ENCODE results near the gene LSAMP.

LSAMP gene

DNA sequence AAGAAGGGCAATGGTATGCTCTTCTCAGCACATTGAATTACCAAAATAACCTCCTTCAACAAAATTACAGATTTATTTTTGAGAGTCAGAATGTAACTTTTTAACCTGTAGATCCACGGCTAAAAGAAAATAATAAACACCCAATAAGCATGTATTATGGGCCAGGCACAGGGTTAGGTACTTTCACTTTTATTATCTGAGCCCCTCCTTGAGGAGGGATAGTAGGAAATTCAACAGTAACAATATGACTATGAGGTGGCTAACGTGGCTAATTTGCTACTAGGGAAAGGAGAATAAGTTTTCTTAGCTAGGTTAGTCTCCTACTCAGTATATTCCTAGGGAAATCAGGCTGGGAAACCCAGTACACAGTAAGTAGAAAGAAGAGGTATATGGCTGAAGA is 515.1 kb downstream of the LSAMP start:
- Histone ChIP-seq H3K36me3 (ENCODE audit: control insufficient read depth, insufficient read depth, low read length) (no peaks in the 10 kb centered on the region), H3K9me3 (ENCODE audit: control insufficient read depth, low read length) (no peaks in the 10 kb centered on the region), H3K9ac (ENCODE audit: low read length) (no peak overlapping the region), H3K4me1 (ENCODE audit: control insufficient read depth, insufficient read depth, low read length) (no peaks in the 10 kb centered on the region), H3K27me3 (ENCODE audit: control insufficient read depth, insufficient read depth, low read length) (no peaks in the 10 kb centered on the region), H3K4me3 (ENCODE audit: low read length) (no peak overlapping the region)

DNA sequence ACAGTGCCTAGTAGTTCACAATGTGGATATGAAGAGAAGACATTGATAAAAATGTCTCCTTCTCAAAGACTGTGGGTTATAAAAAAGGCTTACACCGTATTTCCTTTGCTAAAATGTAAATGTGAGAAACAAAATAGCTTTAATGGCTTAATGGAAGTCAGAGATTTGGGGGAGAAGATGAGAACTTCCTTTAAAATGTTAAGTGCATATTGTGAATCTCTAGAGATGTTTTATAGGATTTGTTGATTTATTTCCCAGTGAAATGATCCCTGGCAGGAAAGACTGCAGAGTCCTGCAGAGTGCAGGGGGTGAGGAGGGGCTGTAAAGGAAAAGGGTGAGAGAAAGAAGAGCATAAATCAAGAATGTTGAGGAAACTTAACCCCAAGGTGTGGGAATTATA is 516.9 kb downstream of the LSAMP start:
- Histone ChIP-seq H3K4me1 (ENCODE audit: control insufficient read depth, insufficient read depth, low read length) (no peaks in the 10 kb centered on the region), H3K9ac (ENCODE audit: low read length) (no peak overlapping the region), H3K4me3 (ENCODE audit: low read length) (no peak overlapping the region), H3K27me3 (ENCODE audit: control insufficient read depth, insufficient read depth, low read length) (no peaks in the 10 kb centered on the region), H3K9me3 (ENCODE audit: control insufficient read depth, low read length) (no peaks in the 10 kb centered on the region), H3K36me3 (ENCODE audit: control insufficient read depth, insufficient read depth, low read length) (no peaks in the 10 kb centered on the region)

DNA sequence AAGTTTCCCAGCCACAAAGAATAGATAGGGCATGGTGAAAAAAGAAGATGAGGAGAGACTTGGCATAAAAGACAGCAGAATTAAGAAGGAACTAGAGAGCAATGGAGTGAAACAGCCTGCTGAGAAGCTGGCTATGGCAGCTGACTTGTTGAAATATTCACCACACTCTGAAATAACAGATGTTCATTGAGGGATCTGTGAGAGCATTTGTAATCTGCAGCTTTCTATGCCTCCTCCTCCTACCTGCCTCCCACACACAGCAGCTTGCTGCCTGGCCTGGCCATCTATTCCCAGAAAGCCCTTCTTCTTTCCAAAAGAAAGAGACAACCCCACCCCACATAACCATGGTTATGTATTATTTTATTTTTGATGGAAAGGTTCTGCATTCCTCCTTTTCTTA is 518.1 kb downstream of the LSAMP start:
- Histone ChIP-seq H3K27me3 (ENCODE audit: control insufficient read depth, insufficient read depth, low read length) (no peaks in the 10 kb centered on the region), H3K4me1 (ENCODE audit: control insufficient read depth, insufficient read depth, low read length) (no peaks in the 10 kb centered on the region), H3K4me3 (ENCODE audit: low read length) (no peak overlapping the region), H3K9ac (ENCODE audit: low read length) (no peak overlapping the region), H3K36me3 (ENCODE audit: control insufficient read depth, insufficient read depth, low read length) (no peaks in the 10 kb centered on the region), H3K9me3 (ENCODE audit: control insufficient read depth, low read length) (no peaks in the 10 kb centered on the region)

DNA sequence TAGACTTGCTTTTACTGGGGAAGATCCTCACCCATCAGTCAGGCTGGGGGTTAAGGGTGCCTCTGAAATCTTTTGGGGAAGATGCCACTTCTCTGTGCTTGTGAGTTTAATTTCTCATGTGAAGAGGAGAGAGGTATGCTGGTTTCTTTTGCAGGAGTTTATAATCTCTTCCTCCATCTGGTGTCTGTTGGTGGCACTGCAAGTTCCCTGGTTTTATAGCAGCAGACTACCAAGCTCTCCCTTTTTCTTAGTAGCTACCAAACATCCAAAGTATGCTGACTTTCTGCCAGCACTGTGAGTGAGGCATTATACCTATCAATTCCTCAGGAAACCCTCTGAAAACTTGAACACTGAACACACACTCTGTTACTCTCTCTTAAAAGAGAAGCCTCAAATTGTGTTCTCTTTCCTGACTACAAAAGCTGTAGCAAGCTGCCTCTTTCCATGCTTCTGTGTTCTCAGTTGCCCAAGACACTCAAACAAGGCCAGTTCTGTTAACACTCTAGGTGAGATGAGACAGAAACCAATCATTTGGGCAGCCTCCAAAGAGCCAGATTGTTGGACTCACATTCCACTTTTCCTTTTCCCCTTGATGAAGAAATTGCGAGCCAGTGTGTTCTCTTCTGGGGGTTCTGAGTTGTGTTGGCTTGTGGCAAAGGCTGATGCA is 522.5 kb downstream of the LSAMP start:
- no peaks in the 10 kb centered on the region for H3K9me3 ChIP-seq (ENCODE audit: control insufficient read depth, low read length)
- no peaks in the 10 kb centered on the region for H3K27me3 ChIP-seq (ENCODE audit: control insufficient read depth, insufficient read depth, low read length)
- H3K36me3 ChIP-seq (ENCODE audit: control insufficient read depth, insufficient read depth, low read length) = no peaks in the 10 kb centered on the region
- no peak overlapping the region for H3K9ac ChIP-seq (ENCODE audit: low read length)
- H3K4me1 ChIP-seq (ENCODE audit: control insufficient read depth, insufficient read depth, low read length) = no peaks in the 10 kb centered on the region
- no peak overlapping the region for H3K4me3 ChIP-seq (ENCODE audit: low read length)

DNA sequence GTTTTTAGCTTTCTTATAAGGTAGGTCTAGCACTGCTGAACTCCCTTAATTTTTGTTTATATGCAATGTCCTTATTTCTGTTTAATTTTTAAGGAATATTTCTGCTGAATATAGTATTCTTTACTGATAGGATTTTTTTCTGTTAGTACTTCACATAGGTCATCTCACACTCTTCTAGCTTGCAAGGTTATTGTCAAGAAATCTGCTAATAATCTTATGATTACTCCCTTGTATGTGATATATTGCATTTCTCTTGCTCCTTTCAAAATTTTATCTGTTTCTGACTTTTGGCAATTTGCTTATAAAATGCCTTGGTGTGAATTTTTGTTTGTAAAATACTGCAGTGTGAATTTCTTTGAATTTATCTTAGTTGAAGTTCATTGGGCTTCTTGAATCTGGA is 523.6 kb downstream of the LSAMP start:
- Histone ChIP-seq H3K27me3 (ENCODE audit: control insufficient read depth, insufficient read depth, low read length) (no peaks in the 10 kb centered on the region), H3K4me3 (ENCODE audit: low read length) (no peak overlapping the region), H3K9me3 (ENCODE audit: control insufficient read depth, low read length) (no peaks in the 10 kb centered on the region), H3K4me1 (ENCODE audit: control insufficient read depth, insufficient read depth, low read length) (no peaks in the 10 kb centered on the region), H3K36me3 (ENCODE audit: control insufficient read depth, insufficient read depth, low read length) (no peaks in the 10 kb centered on the region), H3K9ac (ENCODE audit: low read length) (no peak overlapping the region)

DNA sequence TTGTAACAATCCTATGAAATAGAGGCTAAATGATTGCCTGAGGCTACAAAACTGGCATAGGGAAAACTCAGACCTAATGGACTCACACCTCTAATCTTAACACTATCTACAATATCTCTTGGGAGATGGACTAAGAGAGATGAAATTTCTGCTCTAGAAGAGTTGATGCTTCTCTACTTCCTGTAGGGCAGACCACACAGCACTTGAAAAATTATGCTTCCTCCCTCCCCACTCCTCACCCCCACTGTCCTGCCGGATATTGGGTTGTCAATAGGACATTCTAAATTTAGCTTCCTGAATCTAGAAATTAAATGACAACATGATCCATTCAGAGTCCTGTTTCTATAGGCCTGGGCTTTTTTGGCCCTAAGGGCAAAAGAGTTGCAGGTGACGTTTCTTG is 526.4 kb downstream of the LSAMP start:
- Histone ChIP-seq H3K9me3 (ENCODE audit: control insufficient read depth, low read length) (no peaks in the 10 kb centered on the region), H3K4me1 (ENCODE audit: control insufficient read depth, insufficient read depth, low read length) (no peaks in the 10 kb centered on the region), H3K4me3 (ENCODE audit: low read length) (no peak overlapping the region), H3K27me3 (ENCODE audit: control insufficient read depth, insufficient read depth, low read length) (no peaks in the 10 kb centered on the region), H3K9ac (ENCODE audit: low read length) (no peak overlapping the region), H3K36me3 (ENCODE audit: control insufficient read depth, insufficient read depth, low read length) (no peaks in the 10 kb centered on the region)

DNA sequence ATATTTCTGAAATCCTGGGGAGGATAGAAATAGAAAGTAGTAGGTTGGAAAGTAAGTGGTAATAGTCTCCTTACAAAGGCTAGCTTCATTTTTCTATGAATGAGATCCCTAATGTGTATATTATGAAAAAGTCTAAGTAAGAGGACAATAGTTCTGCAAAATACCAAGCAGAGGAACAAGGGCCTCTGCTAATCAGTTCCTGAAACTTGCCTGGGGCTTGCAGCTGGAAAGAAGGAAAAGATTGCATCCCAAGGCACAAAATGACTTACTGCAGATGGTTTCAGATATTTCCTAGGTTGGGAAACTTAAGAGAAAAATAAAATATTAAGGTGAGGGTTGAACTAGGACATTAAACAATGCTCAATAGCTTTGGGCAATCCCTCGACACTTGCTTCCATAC is 528.4 kb downstream of the LSAMP start:
- Histone ChIP-seq H3K36me3 (ENCODE audit: control insufficient read depth, insufficient read depth, low read length) (no peaks in the 10 kb centered on the region), H3K9ac (ENCODE audit: low read length) (no peak overlapping the region), H3K4me3 (ENCODE audit: low read length) (no peak overlapping the region), H3K4me1 (ENCODE audit: control insufficient read depth, insufficient read depth, low read length) (no peaks in the 10 kb centered on the region), H3K27me3 (ENCODE audit: control insufficient read depth, insufficient read depth, low read length) (no peaks in the 10 kb centered on the region), H3K9me3 (ENCODE audit: control insufficient read depth, low read length) (no peaks in the 10 kb centered on the region)

DNA sequence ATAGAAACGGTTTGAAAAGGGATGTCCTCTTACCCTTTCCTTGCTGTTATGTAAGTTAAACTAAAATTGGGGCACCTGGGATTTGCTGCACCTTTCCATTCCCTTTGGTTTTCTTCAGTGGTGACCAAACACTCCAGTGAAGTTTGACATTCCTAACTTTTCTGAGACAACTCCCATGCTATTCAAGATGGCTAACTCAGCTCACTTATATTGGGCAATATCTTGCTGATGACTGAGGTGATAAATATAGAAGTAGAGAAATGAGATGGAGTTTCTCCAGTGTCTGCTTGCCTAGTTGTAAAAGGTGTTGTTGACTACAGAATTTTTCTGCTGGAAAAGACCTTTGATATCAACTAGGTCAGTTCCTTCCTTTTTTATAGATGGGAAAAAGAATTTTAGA is 530.2 kb downstream of the LSAMP start:
- Histone ChIP-seq H3K36me3 (ENCODE audit: control insufficient read depth, insufficient read depth, low read length) (no peaks in the 10 kb centered on the region), H3K4me3 (ENCODE audit: low read length) (no peak overlapping the region), H3K27me3 (ENCODE audit: control insufficient read depth, insufficient read depth, low read length) (no peaks in the 10 kb centered on the region), H3K4me1 (ENCODE audit: control insufficient read depth, insufficient read depth, low read length) (no peaks in the 10 kb centered on the region), H3K9me3 (ENCODE audit: control insufficient read depth, low read length) (no peaks in the 10 kb centered on the region), H3K9ac (ENCODE audit: low read length) (no peak overlapping the region)

DNA sequence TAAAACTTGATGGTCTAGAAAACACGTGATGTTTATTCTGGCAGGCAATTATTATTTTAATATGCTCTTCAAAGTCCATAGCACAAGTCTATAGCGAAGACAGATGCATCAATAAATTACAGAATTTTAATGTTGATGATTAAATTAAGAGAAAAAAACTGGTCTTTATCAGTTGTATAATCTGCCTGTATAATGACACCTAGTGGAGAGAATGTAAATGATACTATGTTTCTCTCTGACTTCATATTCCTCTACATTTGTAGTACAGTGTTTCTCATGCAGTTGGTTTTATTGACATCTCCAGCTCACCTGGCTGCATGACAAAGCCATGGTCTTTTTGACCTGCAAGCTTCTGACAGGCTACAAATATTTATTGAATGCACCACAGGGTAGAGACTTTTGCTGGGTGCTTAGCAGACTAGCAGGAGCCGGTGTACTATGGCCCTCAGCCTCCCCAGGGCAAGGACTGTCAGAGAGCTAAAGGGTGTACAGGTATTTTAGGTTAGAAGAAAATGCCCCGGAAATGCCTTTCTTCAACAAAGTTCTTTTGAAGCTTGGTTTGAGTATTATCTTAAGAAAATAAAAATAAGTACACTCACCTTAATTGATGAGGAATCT is 532.1 kb downstream of the LSAMP start:
- Histone ChIP-seq H3K4me3 (ENCODE audit: low read length) (no peak overlapping the region), H3K27me3 (ENCODE audit: control insufficient read depth, insufficient read depth, low read length) (no peaks in the 10 kb centered on the region), H3K36me3 (ENCODE audit: control insufficient read depth, insufficient read depth, low read length) (no peaks in the 10 kb centered on the region), H3K9me3 (ENCODE audit: control insufficient read depth, low read length) (no peaks in the 10 kb centered on the region), H3K4me1 (ENCODE audit: control insufficient read depth, insufficient read depth, low read length) (no peaks in the 10 kb centered on the region), H3K9ac (ENCODE audit: low read length) (no peak overlapping the region)

DNA sequence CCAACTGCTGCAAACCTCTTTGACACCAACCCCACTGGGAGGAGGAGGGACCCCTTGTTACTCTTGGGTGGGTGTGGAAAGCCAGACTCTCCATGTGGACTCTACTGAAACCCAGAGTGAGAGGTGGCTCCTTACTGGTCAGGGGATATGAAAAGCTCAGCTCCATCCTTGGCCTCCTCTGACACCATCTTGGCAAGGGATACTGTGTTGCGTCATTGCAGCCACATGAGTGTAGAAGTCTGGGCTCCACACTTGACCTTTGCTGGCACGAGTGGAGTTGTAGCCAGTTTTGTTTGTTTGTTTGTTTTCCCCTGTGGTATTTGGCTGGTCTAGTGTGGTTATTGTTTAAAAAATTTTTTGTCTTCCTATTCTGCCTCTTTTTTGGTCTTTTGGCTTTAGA is 532.9 kb downstream of the LSAMP start:
- Histone ChIP-seq H3K9me3 (ENCODE audit: control insufficient read depth, low read length) (no peaks in the 10 kb centered on the region), H3K4me1 (ENCODE audit: control insufficient read depth, insufficient read depth, low read length) (no peaks in the 10 kb centered on the region), H3K4me3 (ENCODE audit: low read length) (no peak overlapping the region)

DNA sequence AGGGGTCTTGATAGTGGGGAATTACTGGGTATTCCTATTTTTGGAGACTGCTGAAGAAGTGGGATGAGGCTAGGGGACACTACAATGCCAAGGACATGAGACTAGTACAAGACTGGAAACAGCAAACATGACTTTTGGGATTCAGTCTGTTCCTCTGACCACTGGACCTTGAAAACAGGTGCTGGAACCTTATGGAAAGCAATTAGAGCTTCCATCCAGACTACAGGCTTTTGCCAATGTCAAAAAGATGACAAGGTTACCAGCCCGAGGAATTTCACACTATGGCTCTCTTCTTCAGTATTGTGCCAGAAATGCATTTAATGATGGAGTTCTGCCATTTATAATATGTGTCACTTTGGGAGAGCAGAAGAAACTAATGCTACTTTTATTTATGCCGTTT is 539.4 kb downstream of the LSAMP start:
- H3K27me3 ChIP-seq (ENCODE audit: control insufficient read depth, insufficient read depth, low read length) = no peaks in the 10 kb centered on the region
- H3K36me3 ChIP-seq (ENCODE audit: control insufficient read depth, insufficient read depth, low read length) = no peaks in the 10 kb centered on the region
- H3K4me1 ChIP-seq (ENCODE audit: control insufficient read depth, insufficient read depth, low read length) = no peaks in the 10 kb centered on the region
- no peak overlapping the region for H3K4me3 ChIP-seq (ENCODE audit: low read length)
- H3K9ac ChIP-seq (ENCODE audit: low read length) = no peak overlapping the region
- no peaks in the 10 kb centered on the region for H3K9me3 ChIP-seq (ENCODE audit: control insufficient read depth, low read length)

More for the DNA sequence above, 532.9 kb downstream of the LSAMP start:
- no peaks in the 10 kb centered on the region for H3K36me3 ChIP-seq (ENCODE audit: control insufficient read depth, insufficient read depth, low read length)
- no peak overlapping the region for H3K9ac ChIP-seq (ENCODE audit: low read length)
- H3K27me3 ChIP-seq (ENCODE audit: control insufficient read depth, insufficient read depth, low read length) = no peaks in the 10 kb centered on the region

DNA sequence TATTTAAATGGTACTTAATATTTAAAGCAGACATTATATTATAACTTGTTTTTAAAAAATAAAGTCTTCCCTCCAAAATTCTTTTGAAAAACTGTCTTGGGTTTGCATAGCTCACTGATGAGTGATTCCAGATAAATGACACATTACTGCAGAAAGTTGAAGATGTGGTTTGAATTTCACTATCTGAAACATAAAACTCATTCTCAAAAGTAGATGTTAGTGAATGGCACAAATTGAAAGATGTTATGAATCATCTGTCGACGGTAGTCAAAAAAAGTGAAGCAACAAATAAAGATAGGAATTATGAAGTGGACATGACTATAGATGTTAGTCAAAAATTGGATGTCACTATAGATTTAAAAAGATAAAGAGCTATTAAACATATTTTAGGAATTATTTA is 541.4 kb downstream of the LSAMP start:
- Histone ChIP-seq H3K9ac (ENCODE audit: low read length) (no peak overlapping the region), H3K4me3 (ENCODE audit: low read length) (no peak overlapping the region), H3K27me3 (ENCODE audit: control insufficient read depth, insufficient read depth, low read length) (no peaks in the 10 kb centered on the region), H3K36me3 (ENCODE audit: control insufficient read depth, insufficient read depth, low read length) (no peaks in the 10 kb centered on the region), H3K9me3 (ENCODE audit: control insufficient read depth, low read length) (no peaks in the 10 kb centered on the region), H3K4me1 (ENCODE audit: control insufficient read depth, insufficient read depth, low read length) (no peaks in the 10 kb centered on the region)

DNA sequence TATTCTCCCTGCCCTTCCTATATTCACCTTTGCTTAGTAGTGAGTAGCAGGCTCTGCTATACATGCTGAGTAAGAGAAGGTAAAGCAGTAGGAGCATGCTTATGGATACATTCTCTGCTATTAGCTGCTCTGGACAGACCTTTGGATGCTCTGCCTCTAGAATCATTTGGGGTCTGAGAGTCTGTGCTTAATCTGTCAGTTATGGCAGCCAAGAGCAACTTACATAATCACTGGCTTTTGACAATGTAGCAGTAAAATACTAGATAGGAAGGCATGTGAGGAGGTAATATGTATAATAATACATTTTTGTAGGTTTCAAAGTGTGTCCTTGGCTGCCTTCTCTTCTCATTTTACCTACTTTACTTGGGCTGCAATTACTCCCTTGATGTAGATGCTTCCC is 544.3 kb downstream of the LSAMP start:
- Histone ChIP-seq H3K9ac (ENCODE audit: low read length) (no peak overlapping the region), H3K9me3 (ENCODE audit: control insufficient read depth, low read length) (no peaks in the 10 kb centered on the region), H3K36me3 (ENCODE audit: control insufficient read depth, insufficient read depth, low read length) (no peaks in the 10 kb centered on the region), H3K27me3 (ENCODE audit: control insufficient read depth, insufficient read depth, low read length) (no peaks in the 10 kb centered on the region), H3K4me1 (ENCODE audit: control insufficient read depth, insufficient read depth, low read length) (no peaks in the 10 kb centered on the region), H3K4me3 (ENCODE audit: low read length) (no peak overlapping the region)
